ENCODE results near the gene SLC41A2.

The SLC41A2 gene

DNA sequence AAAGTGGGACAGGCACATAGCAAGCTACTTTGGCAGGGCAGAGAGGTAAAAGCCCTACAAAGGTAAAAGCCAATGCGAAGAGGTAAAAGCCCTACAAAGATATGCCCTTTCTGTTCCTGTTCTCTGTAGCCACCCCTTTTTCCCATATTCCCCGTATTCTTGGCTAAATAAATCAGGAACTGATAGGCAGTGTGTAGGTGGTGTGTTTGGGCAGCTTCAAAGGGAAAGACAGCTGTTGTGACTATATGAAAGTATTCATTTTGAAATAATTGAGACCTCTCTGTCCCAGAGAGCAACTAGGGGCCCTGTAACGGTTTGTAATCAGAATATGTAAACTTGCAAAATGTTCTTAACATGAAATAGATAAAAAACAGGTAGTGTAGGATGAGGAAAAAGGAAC lies 11.3 kb upstream of the SLC41A2 start:
- Histone ChIP-seq H3K4me1 (ENCODE audit: control insufficient read depth in 1 of 2, insufficient read depth in 1 of 2, low read depth in 1 of 2, low read length in 1 of 2) (no peaks in the 10 kb centered on the region), H3K4me3 (ENCODE audit: low read depth in 1 of 2, low read length in 1 of 2) (no peak overlapping the region), H3K36me3 (no peaks in the 10 kb centered on the region), H3K27ac (no peak overlapping the region), H3K9me3 (no peaks in the 10 kb centered on the region), H3K27me3 (peaks cover 5% of the 10 kb centered on the region)
- TF ChIP-seq, protein P1, sequence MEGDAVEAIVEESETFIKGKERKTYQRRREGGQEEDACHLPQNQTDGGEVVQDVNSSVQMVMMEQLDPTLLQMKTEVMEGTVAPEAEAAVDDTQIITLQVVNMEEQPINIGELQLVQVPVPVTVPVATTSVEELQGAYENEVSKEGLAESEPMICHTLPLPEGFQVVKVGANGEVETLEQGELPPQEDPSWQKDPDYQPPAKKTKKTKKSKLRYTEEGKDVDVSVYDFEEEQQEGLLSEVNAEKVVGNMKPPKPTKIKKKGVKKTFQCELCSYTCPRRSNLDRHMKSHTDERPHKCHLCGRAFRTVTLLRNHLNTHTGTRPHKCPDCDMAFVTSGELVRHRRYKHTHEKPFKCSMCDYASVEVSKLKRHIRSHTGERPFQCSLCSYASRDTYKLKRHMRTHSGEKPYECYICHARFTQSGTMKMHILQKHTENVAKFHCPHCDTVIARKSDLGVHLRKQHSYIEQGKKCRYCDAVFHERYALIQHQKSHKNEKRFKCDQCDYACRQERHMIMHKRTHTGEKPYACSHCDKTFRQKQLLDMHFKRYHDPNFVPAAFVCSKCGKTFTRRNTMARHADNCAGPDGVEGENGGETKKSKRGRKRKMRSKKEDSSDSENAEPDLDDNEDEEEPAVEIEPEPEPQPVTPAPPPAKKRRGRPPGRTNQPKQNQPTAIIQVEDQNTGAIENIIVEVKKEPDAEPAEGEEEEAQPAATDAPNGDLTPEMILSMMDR (IDR thresholded peaks at IDR 0.05) = no peak

DNA sequence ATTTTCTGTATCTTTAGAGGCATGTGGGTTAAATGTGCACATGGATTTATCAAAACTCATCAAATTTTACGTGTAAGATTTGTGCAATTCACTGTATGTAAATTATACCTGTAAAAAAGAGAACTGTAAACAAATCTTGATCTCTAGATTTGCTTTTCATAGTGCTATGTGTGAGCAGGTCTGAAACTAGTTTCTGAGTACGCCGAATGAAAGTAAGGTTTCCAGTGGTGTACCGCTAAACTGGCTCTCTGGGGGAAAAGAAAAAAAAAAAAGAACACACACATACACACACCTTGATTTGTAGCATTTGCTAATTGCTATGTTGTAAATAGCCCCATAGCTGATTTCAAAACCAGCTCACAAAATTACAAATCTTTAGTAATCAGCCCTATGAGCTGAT lies 8.6 kb upstream of the SLC41A2 start:
- Histone ChIP-seq H3K4me1 (ENCODE audit: control insufficient read depth in 1 of 2, insufficient read depth in 1 of 2, low read depth in 1 of 2, low read length in 1 of 2) (no peaks in the 10 kb centered on the region), H3K36me3 (no peaks in the 10 kb centered on the region), H3K4me3 (ENCODE audit: low read depth in 1 of 2, low read length in 1 of 2) (no peak overlapping the region), H3K27ac (no peak overlapping the region), H3K9me3 (no peaks in the 10 kb centered on the region), H3K27me3 (peaks cover 26% of the 10 kb centered on the region)
- TF ChIP-seq, protein P1 (IDR thresholded peaks at IDR 0.05) = no peak

DNA sequence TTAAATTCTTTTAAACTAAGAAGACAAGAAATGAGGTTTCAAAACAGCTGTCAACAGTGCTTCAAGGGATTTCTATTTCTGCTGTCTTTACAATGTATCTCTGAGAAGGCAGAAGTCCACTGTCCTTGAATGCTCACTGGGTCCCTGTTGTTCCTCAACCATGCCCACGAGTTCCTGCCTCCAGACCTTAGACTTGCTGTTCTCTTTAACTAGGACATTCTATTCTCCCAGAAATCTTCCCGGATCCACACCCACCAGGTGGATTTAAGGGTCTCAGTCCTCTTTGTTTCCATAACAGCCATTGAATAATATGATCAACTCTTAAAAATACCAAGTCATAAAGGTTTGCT lies 6.7 kb upstream of the SLC41A2 start:
- H3K27me3 ChIP-seq = peaks cover 42% of the 10 kb centered on the region
- H3K36me3 ChIP-seq = no peaks in the 10 kb centered on the region
- TF ChIP-seq, protein P1 (IDR thresholded peaks at IDR 0.05) = no peak
- H3K27ac ChIP-seq = no peak overlapping the region
- no peak overlapping the region for H3K4me3 ChIP-seq (ENCODE audit: low read depth in 1 of 2, low read length in 1 of 2)
- H3K4me1 ChIP-seq (ENCODE audit: control insufficient read depth in 1 of 2, insufficient read depth in 1 of 2, low read depth in 1 of 2, low read length in 1 of 2) = no peaks in the 10 kb centered on the region
- no peaks in the 10 kb centered on the region for H3K9me3 ChIP-seq

DNA sequence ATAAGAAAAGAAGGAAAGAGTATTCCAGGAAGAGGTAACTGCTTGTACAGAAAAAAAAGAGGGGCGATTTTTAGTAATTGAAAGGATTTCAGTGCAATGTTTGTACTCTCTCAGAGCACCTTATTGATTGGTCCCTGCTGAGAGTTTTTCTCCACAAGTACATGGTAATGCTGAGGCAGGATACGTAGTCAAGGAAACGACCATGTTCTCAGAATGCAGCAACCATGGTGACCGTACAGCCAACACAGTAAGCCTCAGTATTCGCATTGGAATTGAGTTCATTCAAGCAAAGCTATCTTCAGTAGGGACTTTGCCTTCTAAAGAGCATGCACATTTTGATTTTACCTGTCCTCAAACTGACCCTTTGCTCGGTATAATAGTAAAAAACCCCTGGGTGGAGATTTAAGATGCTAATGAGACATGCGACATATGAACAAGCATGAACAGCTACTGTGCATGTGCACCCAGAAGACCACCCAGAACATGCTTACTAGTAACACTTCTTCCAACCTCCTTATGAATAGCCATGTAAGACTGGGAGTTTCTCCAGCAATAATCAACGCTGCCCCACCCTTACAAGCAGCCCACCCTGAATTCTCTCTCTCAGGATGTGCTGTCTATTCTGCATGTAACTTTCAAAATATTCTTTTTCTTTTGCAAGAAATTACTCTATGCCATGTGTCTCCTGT lies 6.2 kb upstream of the SLC41A2 start:
- peaks cover 47% of the 10 kb centered on the region for H3K27me3 ChIP-seq
- no peaks in the 10 kb centered on the region for H3K4me1 ChIP-seq (ENCODE audit: control insufficient read depth in 1 of 2, insufficient read depth in 1 of 2, low read depth in 1 of 2, low read length in 1 of 2)
- TF ChIP-seq, protein P1 (IDR thresholded peaks at IDR 0.05) = no peak
- no peaks in the 10 kb centered on the region for H3K36me3 ChIP-seq
- no peaks in the 10 kb centered on the region for H3K9me3 ChIP-seq
- H3K27ac ChIP-seq = no peak overlapping the region
- H3K4me3 ChIP-seq (ENCODE audit: low read depth in 1 of 2, low read length in 1 of 2) = no peak overlapping the region

DNA sequence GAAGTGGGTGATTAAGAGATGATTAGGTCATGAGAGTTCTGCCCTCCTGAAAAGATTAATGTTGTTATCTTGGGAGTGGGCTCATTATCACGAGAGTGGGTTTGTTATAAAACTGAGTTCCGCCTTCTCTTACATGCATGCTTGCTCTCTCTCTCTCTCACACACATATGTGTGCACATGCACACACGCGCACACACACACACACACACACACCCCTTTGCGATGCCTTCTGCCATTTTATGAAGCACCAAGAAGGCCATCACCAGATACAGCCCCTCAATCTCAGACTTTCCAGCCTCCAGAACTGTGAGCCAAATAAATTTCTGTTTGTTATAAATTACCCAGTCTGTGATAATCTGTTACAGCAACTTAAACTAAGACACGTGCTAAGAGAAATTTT lies 5.7 kb upstream of the SLC41A2 start:
- peaks cover 1 to 3% of the 10 kb centered on the region in 2 experiments for H3K4me1 ChIP-seq (ENCODE audit: control insufficient read depth in 1 of 2, insufficient read depth in 1 of 2, low read depth in 1 of 2, low read length in 1 of 2)
- TF ChIP-seq, protein P1 (IDR thresholded peaks at IDR 0.05) = no peak
- H3K9me3 ChIP-seq = no peaks in the 10 kb centered on the region
- no peak overlapping the region for H3K27ac ChIP-seq
- H3K27me3 ChIP-seq = peaks cover 53% of the 10 kb centered on the region
- no peak overlapping the region for H3K4me3 ChIP-seq (ENCODE audit: low read depth in 1 of 2, low read length in 1 of 2)
- no peaks in the 10 kb centered on the region for H3K36me3 ChIP-seq
